ENCODE measurements around the gene NRSN2.
"Not testable (repeated sequence)": the region's sequence is repeated elsewhere in the genome, so short reads cannot be mapped to it uniquely, and the experiment has no call there.

NRSN2 gene

DNA sequence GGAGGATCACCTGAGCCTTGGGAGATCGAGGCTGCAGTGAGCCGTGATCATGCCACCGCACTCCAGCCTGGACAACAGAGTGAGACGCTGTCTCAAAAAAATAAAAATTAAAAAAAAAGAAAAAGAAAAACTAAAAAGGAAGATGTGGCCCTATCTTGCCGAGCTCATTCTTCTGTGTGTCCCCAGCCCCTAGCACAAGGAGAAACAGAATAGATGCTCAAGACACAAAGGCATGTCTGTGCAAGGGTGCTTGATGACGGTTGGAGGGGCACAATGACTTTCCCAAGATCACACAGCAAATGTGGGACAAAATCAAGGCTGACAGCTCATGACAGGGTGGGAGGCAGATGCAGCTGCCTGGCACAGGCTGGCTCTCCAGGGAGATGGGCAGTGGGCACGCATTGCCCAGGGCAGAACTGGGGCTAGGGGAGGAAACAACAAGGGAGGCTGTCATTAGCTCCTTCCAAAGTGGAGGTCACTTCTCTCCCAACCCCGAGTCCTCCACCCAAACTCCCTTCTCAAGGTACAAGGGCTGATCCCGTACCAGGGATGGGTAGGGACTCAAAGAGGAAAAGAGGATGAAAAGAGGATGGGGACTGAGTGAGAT, 775 bp upstream of the NRSN2 start:
- Histone ChIP-seq H3K9me3 (ENCODE audit: control insufficient read depth, low read depth, low read length) (no peaks in the 10 kb centered on the region), H3K27ac (ENCODE audit: low read length) (no peak overlapping the region), H3K9ac (ENCODE audit: low read length) (peak overlapping the region; percentile 41), H3K27me3 (ENCODE audit: control insufficient read depth, insufficient read depth, low read length) (no peaks in the 10 kb centered on the region), H3K4me3 (ENCODE audit: low read length) (peak overlapping the region; percentile 83), H3K36me3 (ENCODE audit: control insufficient read depth, low read depth, low read length) (no peaks in the 10 kb centered on the region), H3K4me1 (ENCODE audit: control insufficient read depth, low read depth, low read length) (peaks cover 11% of the 10 kb centered on the region)

- Histone ChIP-seq H3K4me1 (ENCODE audit: control insufficient read depth, low read depth, low read length) (peaks cover 11% of the 10 kb centered on the region), H3K4me3 (ENCODE audit: low read length) (peak overlapping the region; percentile 83), H3K27ac (ENCODE audit: low read length) (no peak overlapping the region), H3K9ac (ENCODE audit: low read length) (peak overlapping the region; percentile 41), H3K9me3 (ENCODE audit: control insufficient read depth, low read depth, low read length) (no peaks in the 10 kb centered on the region), H3K36me3 (ENCODE audit: control insufficient read depth, low read depth, low read length) (no peaks in the 10 kb centered on the region), H3K27me3 (ENCODE audit: control insufficient read depth, insufficient read depth, low read length) (no peaks in the 10 kb centered on the region)
These were observed 367 bp downstream of the NRSN2 start for GRCh38 chr20:347317-347639.

- Histone ChIP-seq H3K36me3 (ENCODE audit: control insufficient read depth, low read depth, low read length) (no peaks in the 10 kb centered on the region), H3K27me3 (ENCODE audit: control insufficient read depth, insufficient read depth, low read length) (no peaks in the 10 kb centered on the region), H3K4me1 (ENCODE audit: control insufficient read depth, low read depth, low read length) (peaks cover 11% of the 10 kb centered on the region), H3K9ac (ENCODE audit: low read length) (peak overlapping the region; percentile 82), H3K27ac (ENCODE audit: low read length) (peak overlapping the region; percentile 73), H3K9me3 (ENCODE audit: control insufficient read depth, low read depth, low read length) (no peaks in the 10 kb centered on the region), H3K4me3 (ENCODE audit: low read length) (peak overlapping the region; percentile 83)
These were observed 951 bp downstream of the NRSN2 start for GRCh38 chr20:347640-348484.

GRCh38 chr20:348972-349841, 2.3 kb downstream of the NRSN2 start:
- Histone ChIP-seq H3K27ac (ENCODE audit: low read length) (no peak overlapping the region), H3K27me3 (ENCODE audit: control insufficient read depth, insufficient read depth, low read length) (no peaks in the 10 kb centered on the region), H3K4me3 (ENCODE audit: low read length) (no peak overlapping the region), H3K36me3 (ENCODE audit: control insufficient read depth, low read depth, low read length) (no peaks in the 10 kb centered on the region), H3K9ac (ENCODE audit: low read length) (no peak overlapping the region), H3K4me1 (ENCODE audit: control insufficient read depth, low read depth, low read length) (peaks cover 11% of the 10 kb centered on the region), H3K9me3 (ENCODE audit: control insufficient read depth, low read depth, low read length) (no peaks in the 10 kb centered on the region)

- H3K27ac ChIP-seq (ENCODE audit: low read length), result no peak overlapping the region
- no peaks in the 10 kb centered on the region for H3K9me3 ChIP-seq (ENCODE audit: control insufficient read depth, low read depth, low read length)
- H3K27me3 ChIP-seq (ENCODE audit: control insufficient read depth, insufficient read depth, low read length), result no peaks in the 10 kb centered on the region
- no peaks in the 10 kb centered on the region for H3K36me3 ChIP-seq (ENCODE audit: control insufficient read depth, low read depth, low read length)
- H3K4me1 ChIP-seq (ENCODE audit: control insufficient read depth, low read depth, low read length), result peaks cover 13% of the 10 kb centered on the region
- no peak overlapping the region for H3K9ac ChIP-seq (ENCODE audit: low read length)
- H3K4me3 ChIP-seq (ENCODE audit: low read length), result no peak overlapping the region
These were observed 6.3 kb downstream of the NRSN2 start for GRCh38 chr20:353166-353565.

GRCh38 chr20:354298-354977, 7.5 kb downstream of the NRSN2 start:
- no peaks in the 10 kb centered on the region for H3K27me3 ChIP-seq (ENCODE audit: control insufficient read depth, insufficient read depth, low read length)
- no peak overlapping the region for H3K27ac ChIP-seq (ENCODE audit: low read length)

GRCh38 chr20:356154-356553, 9.2 kb downstream of the NRSN2 start:
- not testable (repeated sequence) for H3K27me3 ChIP-seq (ENCODE audit: control insufficient read depth, insufficient read depth, low read length); H3K9me3 ChIP-seq (ENCODE audit: control insufficient read depth, low read depth, low read length); H3K27ac ChIP-seq (ENCODE audit: low read length); H3K4me1 ChIP-seq (ENCODE audit: control insufficient read depth, low read depth, low read length); H3K36me3 ChIP-seq (ENCODE audit: control insufficient read depth, low read depth, low read length); H3K4me3 ChIP-seq (ENCODE audit: low read length); H3K9ac ChIP-seq (ENCODE audit: low read length)

More at GRCh38 chr20:354298-354977, 7.5 kb downstream of the NRSN2 start:
- Histone ChIP-seq H3K9me3 (ENCODE audit: control insufficient read depth, low read depth, low read length) (no peaks in the 10 kb centered on the region), H3K4me3 (ENCODE audit: low read length) (no peak overlapping the region), H3K36me3 (ENCODE audit: control insufficient read depth, low read depth, low read length) (no peaks in the 10 kb centered on the region), H3K9ac (ENCODE audit: low read length) (no peak overlapping the region), H3K4me1 (ENCODE audit: control insufficient read depth, low read depth, low read length) (peaks cover 2% of the 10 kb centered on the region)

DNA sequence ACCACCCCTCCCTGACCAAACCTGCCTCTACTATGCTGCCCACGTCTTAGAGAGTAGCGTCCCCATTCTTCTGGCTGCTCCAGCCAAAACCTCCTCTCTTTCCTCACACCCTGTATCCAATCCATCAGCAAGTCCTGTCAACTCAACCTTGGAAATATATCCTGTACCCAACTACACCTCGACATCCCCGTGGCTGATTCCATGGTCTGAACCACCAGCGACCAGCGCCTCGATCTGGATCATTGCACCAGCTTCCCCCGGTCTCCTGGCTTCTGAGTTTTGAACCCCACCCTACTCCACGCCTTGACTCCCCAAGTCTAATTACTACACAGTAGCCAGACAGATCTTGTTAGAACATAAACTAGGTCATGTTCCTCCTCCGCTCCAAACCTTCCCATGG, 9.8 kb downstream of the NRSN2 start:
- no peaks in the 10 kb centered on the region for H3K27me3 ChIP-seq (ENCODE audit: control insufficient read depth, insufficient read depth, low read length)
- peaks cover 7% of the 10 kb centered on the region for H3K4me1 ChIP-seq (ENCODE audit: control insufficient read depth, low read depth, low read length)
- H3K9me3 ChIP-seq (ENCODE audit: control insufficient read depth, low read depth, low read length), result no peaks in the 10 kb centered on the region
- H3K27ac ChIP-seq (ENCODE audit: low read length), result no peak overlapping the region
- no peak overlapping the region for H3K4me3 ChIP-seq (ENCODE audit: low read length)
- H3K9ac ChIP-seq (ENCODE audit: low read length), result no peak overlapping the region
- H3K36me3 ChIP-seq (ENCODE audit: control insufficient read depth, low read depth, low read length), result no peaks in the 10 kb centered on the region

DNA sequence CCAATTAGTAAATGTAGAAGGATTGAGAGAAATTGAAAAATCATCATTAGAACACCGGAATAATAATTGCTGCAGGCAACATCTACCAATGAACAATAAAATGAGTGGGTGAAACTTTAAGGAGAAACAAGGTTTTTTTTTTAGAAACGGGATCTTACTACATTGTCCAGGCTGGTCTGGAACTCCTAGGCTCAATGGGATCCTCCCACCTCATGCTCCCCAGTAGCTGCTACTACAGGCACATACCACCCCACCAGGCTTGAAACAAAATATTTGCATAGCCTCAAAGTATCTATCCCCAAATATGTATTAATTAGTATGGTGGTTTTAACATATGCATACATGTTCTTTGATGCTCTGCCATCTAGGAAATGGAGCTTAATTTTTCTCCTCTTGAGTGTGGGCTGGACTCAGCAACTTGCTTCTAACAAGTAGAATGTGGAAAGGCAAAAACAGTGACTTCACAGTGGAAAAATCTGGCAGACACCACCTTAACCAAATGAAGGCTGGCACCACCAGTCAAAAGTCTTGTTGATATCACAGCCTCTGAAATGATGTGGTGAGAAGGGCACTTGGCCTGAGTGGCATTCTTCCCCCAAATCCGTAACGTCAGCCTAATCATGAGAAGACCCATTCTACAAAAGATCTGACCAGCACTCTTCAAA, 12.1 kb downstream of the NRSN2 start:
- H3K27ac ChIP-seq (ENCODE audit: low read length), result no peak overlapping the region
- H3K9me3 ChIP-seq (ENCODE audit: control insufficient read depth, low read depth, low read length), result no peaks in the 10 kb centered on the region
- peaks cover 7% of the 10 kb centered on the region for H3K4me1 ChIP-seq (ENCODE audit: control insufficient read depth, low read depth, low read length)
- H3K27me3 ChIP-seq (ENCODE audit: control insufficient read depth, insufficient read depth, low read length), result no peaks in the 10 kb centered on the region
- no peak overlapping the region for H3K4me3 ChIP-seq (ENCODE audit: low read length)
- no peak overlapping the region for H3K9ac ChIP-seq (ENCODE audit: low read length)
- H3K36me3 ChIP-seq (ENCODE audit: control insufficient read depth, low read depth, low read length), result no peaks in the 10 kb centered on the region

- Histone ChIP-seq H3K27ac (ENCODE audit: low read length) (no peak overlapping the region), H3K4me3 (ENCODE audit: low read length) (no peak overlapping the region), H3K4me1 (ENCODE audit: control insufficient read depth, low read depth, low read length) (peaks cover 4% of the 10 kb centered on the region), H3K36me3 (ENCODE audit: control insufficient read depth, low read depth, low read length) (no peaks in the 10 kb centered on the region), H3K9ac (ENCODE audit: low read length) (no peak overlapping the region), H3K27me3 (ENCODE audit: control insufficient read depth, insufficient read depth, low read length) (no peaks in the 10 kb centered on the region), H3K9me3 (ENCODE audit: control insufficient read depth, low read depth, low read length) (no peaks in the 10 kb centered on the region)
These were observed 14.7 kb downstream of the NRSN2 start for GRCh38 chr20:361561-361960.

Data from iPS-18a (cell line).